GM23338 (cell line): Measurements from ENCODE around the gene SNAP25. TPM values are rescaled to one million over a fixed set of nuclear protein-coding genes. Genes with fewer than 3 reads are reported as not detected.
A peak's percentile ranks its signal among the peaks of the same experiment; 100 is the strongest.

ENCODE experiments used
- ATAC-seq: fragments of 200-7000 bp; cut with Tn5 transposase; 3 replicates; pipeline ENCODE4 v1.9.1; 2020
- DNase-seq: peaks from one replicate; pipeline ENCODE4 v3.0.0-alpha.2; 2015; ENCODE audit warnings: low spot score
- H2AFZ ChIP-seq: fragments of 200-600 bp; sonication (generic); 2 replicates; pipeline ENCODE4 v1.8.0; 2016; ENCODE audit warnings: antibody characterized with exemption, mild to moderate bottlenecking, moderate library complexity
- H3F3A ChIP-seq: fragments of 200-600 bp; sonication (generic); replicated peaks from 2 replicates; pipeline ENCODE4 v1.8.0; 2017; ENCODE audit warnings: antibody characterized with exemption, mixed run types, low read depth
- H3K27ac ChIP-seq: fragments of 200-600 bp; sonication (generic); 2 replicates; pipeline ENCODE4 v1.6.1; 2016; ENCODE audit warnings: low read depth
- H3K27me3 ChIP-seq: fragments of 200-600 bp; sonication (generic); 2 replicates; pipeline ENCODE4 v1.8.0; 2016; ENCODE audit warnings: mild to moderate bottlenecking, mixed run types, moderate library complexity; ENCODE audit not compliant: insufficient read depth
- H3K36me3 ChIP-seq: fragments of 200-600 bp; sonication (generic); 2 replicates; pipeline ENCODE4 v1.8.0; 2016; ENCODE audit warnings: mild to moderate bottlenecking; ENCODE audit not compliant: insufficient read depth
- H3K4me1 ChIP-seq: fragments of 200-600 bp; sonication (generic); 2 replicates; pipeline ENCODE4 v1.8.0; 2016; ENCODE audit warnings: mild to moderate bottlenecking, moderate library complexity; ENCODE audit not compliant: insufficient read depth
- H3K4me2 ChIP-seq: fragments of 200-600 bp; sonication (generic); 2 replicates; pipeline ENCODE4 v1.7.1; 2017; ENCODE audit warnings: mixed run types
- H3K4me3 ChIP-seq: fragments of 200-600 bp; sonication (generic); 2 replicates; pipeline ENCODE4 v1.6.1; 2016; ENCODE audit warnings: mixed run types
- H3K79me2 ChIP-seq: fragments of 200-600 bp; sonication (generic); replicated peaks from 2 replicates; pipeline ENCODE4 v1.8.0; 2017; ENCODE audit warnings: mild to moderate bottlenecking; ENCODE audit not compliant: insufficient read depth
- H3K9me2 ChIP-seq: fragments of 200-600 bp; sonication (generic); 2 replicates; pipeline ENCODE4 v1.8.0; 2017; ENCODE audit not compliant: insufficient read depth
- H4K20me1 ChIP-seq: fragments of 200-600 bp; sonication (generic); replicated peaks from 2 replicates; pipeline ENCODE4 v1.8.0; 2017; ENCODE audit warnings: mild to moderate bottlenecking; ENCODE audit not compliant: insufficient read depth
- H3K27ac Mint-ChIP-seq: 2 replicates; pipeline ENCODE4 v1.8.0; 2020; ENCODE audit warnings: inconsistent platforms, mild to moderate bottlenecking, moderate library complexity, mixed read lengths
- H3K27me3 Mint-ChIP-seq: 3 replicates; pipeline ENCODE4 v1.8.0; 2022; ENCODE audit warnings: low read depth, mild to moderate bottlenecking, moderate library complexity, mixed read lengths, inconsistent platforms; ENCODE audit not compliant: insufficient read depth, poor library complexity
- H3K36me3 Mint-ChIP-seq: 3 replicates; pipeline ENCODE4 v1.8.0; 2021; ENCODE audit warnings: low read depth, mild to moderate bottlenecking, inconsistent platforms, moderate library complexity, mixed read lengths
- H3K4me1 Mint-ChIP-seq: 3 replicates; pipeline ENCODE4 v1.8.0; 2020; ENCODE audit warnings: mild to moderate bottlenecking, inconsistent platforms, mixed read lengths
- H3K4me3 Mint-ChIP-seq: 3 replicates; pipeline ENCODE4 v1.8.0; 2021; ENCODE audit warnings: moderate library complexity, mild to moderate bottlenecking, inconsistent platforms, mixed read lengths
- H3K9me3 Mint-ChIP-seq: 3 replicates; pipeline ENCODE4 v1.8.0; 2020; ENCODE audit warnings: moderate library complexity, mild to moderate bottlenecking, inconsistent platforms, mixed read lengths
- JUNB ChIP-seq: IDR thresholded peaks from one replicate; pipeline ENCODE4 v1.6.1; 2016; ENCODE audit warnings: antibody characterized with exemption; ENCODE audit not compliant: unreplicated experiment
- NANOG ChIP-seq: IDR thresholded peaks from 2 replicates; pipeline ENCODE4 v1.6.1; 2016; ENCODE audit warnings: antibody characterized with exemption, borderline replicate concordance
- POLR2AphosphoS5 ChIP-seq: IDR thresholded peaks from 2 replicates; pipeline ENCODE4 v1.6.1; 2016; ENCODE audit warnings: antibody characterized with exemption, low read depth
- STAT1 ChIP-seq: IDR thresholded peaks from one replicate; pipeline ENCODE4 v1.6.1; 2016; ENCODE audit warnings: antibody characterized with exemption; ENCODE audit not compliant: unreplicated experiment
- ZNF114 ChIP-seq: fragments of 250-450 bp; sonication (Bioruptor Pico); IDR thresholded peaks from 2 replicates; pipeline ENCODE4 v1.5.0; 2020; ENCODE audit warnings: mild to moderate bottlenecking, moderate library complexity
- ZNF331 ChIP-seq: fragments of 250-450 bp; sonication (Bioruptor Pico); IDR thresholded peaks from 2 replicates; pipeline ENCODE4 v1.5.0; 2020; ENCODE audit warnings: low read depth, mild to moderate bottlenecking, moderate library complexity
- polyA plus RNA-seq: library from polyadenylated mRNA; unstranded; fragments of >200 nt; fragmentation: Nextera tagmentation; extraction: Ambion mirVana; gene quantifications from 2 replicates; pipeline ENCODE4 v1.2.1, GENCODE V29; 2016
- total RNA-seq: library from RNA; depleted of rRNA; stranded (reverse); fragments of >200 nt; shearing (Covaris generic); gene quantifications from 2 replicates; pipeline ENCODE4 v1.2.3, GENCODE V29; 2014
- TF ChIP-seq, protein P1 (sequence below), 2 experiments: fragments of 200-600 bp in 1 of 2; sonication (generic) in 1 of 2; conservative IDR thresholded peaks; 2 replicates each; pipeline versions ENCODE4 v1.5.1 to v1.6.1; 2016 to 2017; ENCODE audit warnings: antibody characterized with exemption in 2 of 2, low read depth in 2 of 2, mild to moderate bottlenecking in 2 of 2, moderate library complexity in 1 of 2
- TF ChIP-seq, protein P2 (sequence below): IDR thresholded peaks from one replicate; pipeline ENCODE4 v1.6.1; 2018; ENCODE audit warnings: antibody characterized with exemption; ENCODE audit not compliant: unreplicated experiment
- TF ChIP-seq, protein P3 (sequence below): IDR thresholded peaks from 2 replicates; pipeline ENCODE4 v1.6.1; 2016; ENCODE audit warnings: antibody characterized with exemption

SNAP25 gene
- total and polyA plus RNA-seq, 2 experiments from 2014 or later, result 0.82 to 1.3 TPM

DNA sequence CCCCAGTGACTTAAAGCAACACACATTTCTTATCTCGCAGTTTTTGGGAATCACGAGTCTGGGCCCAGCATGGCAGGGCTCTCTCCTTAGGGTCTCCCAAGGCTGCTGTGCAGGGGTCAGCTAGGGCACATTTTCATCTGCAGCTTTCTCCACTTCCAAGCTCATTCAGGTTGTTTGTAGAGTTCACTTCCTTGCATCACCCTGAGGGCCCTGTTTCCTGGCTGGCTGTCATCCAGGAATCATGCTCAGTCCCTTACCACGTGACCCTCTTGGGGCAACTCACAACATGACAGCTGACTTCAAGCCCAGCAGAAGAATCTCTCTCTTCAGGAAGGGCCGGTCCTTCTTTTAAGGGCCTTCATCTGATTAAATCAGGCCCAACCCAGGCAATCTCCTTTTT lies 21.3 kb downstream of the SNAP25 start:
- ATAC-seq (no peak), DNase-seq (no peak)
- Mint-ChIP-seq H3K4me1 (peaks cover 19% of the 10 kb centered on the region), H3K4me3 (no peak overlapping the region), H3K27me3 (peaks cover 6% of the 10 kb centered on the region), H3K27ac (peak overlapping the region; percentile 20; the same call in 1 of the 2 replicates), H3K36me3 (no peaks in the 10 kb centered on the region), H3K9me3 (no peaks in the 10 kb centered on the region)
- no peaks in the 10 kb centered on the region for H3F3A ChIP-seq
- no peak overlapping the region for H3K4me2 ChIP-seq
- no peaks in the 10 kb centered on the region for H3K9me2 ChIP-seq
- TF ChIP-seq STAT1, result no peak
- no peak for TF ChIP-seq ZNF114 (CRISPR knock-in tag)
- TF ChIP-seq NANOG, result no peak
- no peak for TF ChIP-seq ZNF331
- TF ChIP-seq, protein P1, sequence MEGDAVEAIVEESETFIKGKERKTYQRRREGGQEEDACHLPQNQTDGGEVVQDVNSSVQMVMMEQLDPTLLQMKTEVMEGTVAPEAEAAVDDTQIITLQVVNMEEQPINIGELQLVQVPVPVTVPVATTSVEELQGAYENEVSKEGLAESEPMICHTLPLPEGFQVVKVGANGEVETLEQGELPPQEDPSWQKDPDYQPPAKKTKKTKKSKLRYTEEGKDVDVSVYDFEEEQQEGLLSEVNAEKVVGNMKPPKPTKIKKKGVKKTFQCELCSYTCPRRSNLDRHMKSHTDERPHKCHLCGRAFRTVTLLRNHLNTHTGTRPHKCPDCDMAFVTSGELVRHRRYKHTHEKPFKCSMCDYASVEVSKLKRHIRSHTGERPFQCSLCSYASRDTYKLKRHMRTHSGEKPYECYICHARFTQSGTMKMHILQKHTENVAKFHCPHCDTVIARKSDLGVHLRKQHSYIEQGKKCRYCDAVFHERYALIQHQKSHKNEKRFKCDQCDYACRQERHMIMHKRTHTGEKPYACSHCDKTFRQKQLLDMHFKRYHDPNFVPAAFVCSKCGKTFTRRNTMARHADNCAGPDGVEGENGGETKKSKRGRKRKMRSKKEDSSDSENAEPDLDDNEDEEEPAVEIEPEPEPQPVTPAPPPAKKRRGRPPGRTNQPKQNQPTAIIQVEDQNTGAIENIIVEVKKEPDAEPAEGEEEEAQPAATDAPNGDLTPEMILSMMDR (conservative IDR thresholded peaks at IDR 0.05; ENCODE audit: low read depth in 2 of 2), result no peak
- TF ChIP-seq POLR2AphosphoS5, result no peak
- TF ChIP-seq, protein P2, sequence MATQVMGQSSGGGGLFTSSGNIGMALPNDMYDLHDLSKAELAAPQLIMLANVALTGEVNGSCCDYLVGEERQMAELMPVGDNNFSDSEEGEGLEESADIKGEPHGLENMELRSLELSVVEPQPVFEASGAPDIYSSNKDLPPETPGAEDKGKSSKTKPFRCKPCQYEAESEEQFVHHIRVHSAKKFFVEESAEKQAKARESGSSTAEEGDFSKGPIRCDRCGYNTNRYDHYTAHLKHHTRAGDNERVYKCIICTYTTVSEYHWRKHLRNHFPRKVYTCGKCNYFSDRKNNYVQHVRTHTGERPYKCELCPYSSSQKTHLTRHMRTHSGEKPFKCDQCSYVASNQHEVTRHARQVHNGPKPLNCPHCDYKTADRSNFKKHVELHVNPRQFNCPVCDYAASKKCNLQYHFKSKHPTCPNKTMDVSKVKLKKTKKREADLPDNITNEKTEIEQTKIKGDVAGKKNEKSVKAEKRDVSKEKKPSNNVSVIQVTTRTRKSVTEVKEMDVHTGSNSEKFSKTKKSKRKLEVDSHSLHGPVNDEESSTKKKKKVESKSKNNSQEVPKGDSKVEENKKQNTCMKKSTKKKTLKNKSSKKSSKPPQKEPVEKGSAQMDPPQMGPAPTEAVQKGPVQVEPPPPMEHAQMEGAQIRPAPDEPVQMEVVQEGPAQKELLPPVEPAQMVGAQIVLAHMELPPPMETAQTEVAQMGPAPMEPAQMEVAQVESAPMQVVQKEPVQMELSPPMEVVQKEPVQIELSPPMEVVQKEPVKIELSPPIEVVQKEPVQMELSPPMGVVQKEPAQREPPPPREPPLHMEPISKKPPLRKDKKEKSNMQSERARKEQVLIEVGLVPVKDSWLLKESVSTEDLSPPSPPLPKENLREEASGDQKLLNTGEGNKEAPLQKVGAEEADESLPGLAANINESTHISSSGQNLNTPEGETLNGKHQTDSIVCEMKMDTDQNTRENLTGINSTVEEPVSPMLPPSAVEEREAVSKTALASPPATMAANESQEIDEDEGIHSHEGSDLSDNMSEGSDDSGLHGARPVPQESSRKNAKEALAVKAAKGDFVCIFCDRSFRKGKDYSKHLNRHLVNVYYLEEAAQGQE, result no peak
- TF ChIP-seq, protein P3, sequence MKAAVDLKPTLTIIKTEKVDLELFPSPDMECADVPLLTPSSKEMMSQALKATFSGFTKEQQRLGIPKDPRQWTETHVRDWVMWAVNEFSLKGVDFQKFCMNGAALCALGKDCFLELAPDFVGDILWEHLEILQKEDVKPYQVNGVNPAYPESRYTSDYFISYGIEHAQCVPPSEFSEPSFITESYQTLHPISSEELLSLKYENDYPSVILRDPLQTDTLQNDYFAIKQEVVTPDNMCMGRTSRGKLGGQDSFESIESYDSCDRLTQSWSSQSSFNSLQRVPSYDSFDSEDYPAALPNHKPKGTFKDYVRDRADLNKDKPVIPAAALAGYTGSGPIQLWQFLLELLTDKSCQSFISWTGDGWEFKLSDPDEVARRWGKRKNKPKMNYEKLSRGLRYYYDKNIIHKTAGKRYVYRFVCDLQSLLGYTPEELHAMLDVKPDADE, result no peak
- no peak overlapping the region for H3K27ac ChIP-seq
- H3K27me3 ChIP-seq, result no peaks in the 10 kb centered on the region
- H2AFZ ChIP-seq, result no peak overlapping the region
- H4K20me1 ChIP-seq, result no peaks in the 10 kb centered on the region
- H3K4me1 ChIP-seq, result 0 out of 2 replicates have a peak, but pooled peaks cover 6% of the 10 kb centered on the region
- no peaks in the 10 kb centered on the region for H3K79me2 ChIP-seq
- no peak overlapping the region for H3K4me3 ChIP-seq
- no peaks in the 10 kb centered on the region for H3K36me3 ChIP-seq

DNA sequence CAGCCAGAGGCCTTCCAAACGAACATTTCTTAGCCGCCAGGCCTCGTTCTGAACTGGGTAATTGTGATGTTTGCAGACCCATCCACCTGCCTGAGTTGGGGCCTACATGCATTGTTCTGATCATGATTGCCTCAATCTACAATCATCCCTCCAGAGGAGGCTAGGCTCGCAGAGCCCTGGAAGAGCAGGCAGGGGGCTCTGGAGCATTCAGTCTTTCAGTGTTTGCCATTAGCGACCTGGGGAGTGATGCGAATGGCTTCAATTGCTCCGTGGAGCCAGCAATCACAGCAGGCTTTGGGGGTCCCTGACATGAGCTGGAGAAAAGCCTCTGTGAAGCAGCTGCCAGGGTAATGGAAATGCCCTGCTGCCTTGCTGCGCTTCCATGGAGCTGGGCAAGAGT lies 22.0 kb downstream of the SNAP25 start:
- Mint-ChIP-seq H3K27ac (no peak overlapping the region), H3K4me1 (peaks cover 19% of the 10 kb centered on the region), H3K4me3 (no peak overlapping the region), H3K36me3 (no peaks in the 10 kb centered on the region), H3K27me3 (peaks cover 6% of the 10 kb centered on the region), H3K9me3 (no peaks in the 10 kb centered on the region)
- Histone ChIP-seq H3K27ac (no peak overlapping the region), H3K27me3 (no peaks in the 10 kb centered on the region), H3K4me3 (no peak overlapping the region), H3K79me2 (no peaks in the 10 kb centered on the region), H3K4me2 (no peak overlapping the region), H3F3A (no peaks in the 10 kb centered on the region), H4K20me1 (no peaks in the 10 kb centered on the region), H3K36me3 (no peaks in the 10 kb centered on the region), H3K9me2 (no peaks in the 10 kb centered on the region), H3K4me1 (0 out of 2 replicates have a peak, but pooled peaks cover 6% of the 10 kb centered on the region), H2AFZ (peak overlapping the region; percentile 63; the same call in 1 of the 2 replicates)
- TF ChIP-seq ZNF331 (no peak), JUNB (no peak)
- TF ChIP-seq, protein P1 (conservative IDR thresholded peaks at IDR 0.05; ENCODE audit: low read depth in 2 of 2), result peak; percentile 18 to 48; a peak in 3 of 4 replicates
- TF ChIP-seq, protein P2, result no peak
- ATAC-seq, result peak; percentile 94
- peak; percentile 37 for DNase-seq
